Fibroblast of skin of abdomen (primary cell): ENCODE measurements around the gene ASXL1.

Source experiments
- DNase-seq: peaks from one replicate; pipeline ENCODE4 v3.0.0-alpha.2; 2013

The ASXL1 gene

GRCh38 chr20:32411955-32412706 lies 54.0 kb downstream of the ASXL1 start:
- DNase-seq = no peak

DNA sequence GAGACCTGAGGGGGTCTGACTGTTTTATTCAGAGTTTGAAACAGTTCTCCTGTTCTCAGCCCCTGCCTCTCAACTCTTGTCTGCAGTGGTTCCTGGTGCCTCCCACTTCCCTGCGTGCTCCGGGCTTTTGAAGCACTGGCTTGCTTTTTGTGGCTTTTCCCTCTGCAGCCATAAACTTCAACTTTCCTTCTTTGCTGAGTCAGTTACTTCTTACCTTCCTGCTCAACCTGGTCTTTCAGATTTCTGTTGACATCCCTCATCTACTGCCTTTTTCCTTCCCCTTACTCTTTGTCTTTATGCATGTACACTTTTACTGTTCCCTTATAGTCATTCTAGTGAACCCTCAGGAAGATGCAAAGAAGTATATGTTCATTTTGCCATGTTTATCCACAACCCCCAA lies 57.4 kb downstream of the ASXL1 start:
- no peak for DNase-seq

DNA sequence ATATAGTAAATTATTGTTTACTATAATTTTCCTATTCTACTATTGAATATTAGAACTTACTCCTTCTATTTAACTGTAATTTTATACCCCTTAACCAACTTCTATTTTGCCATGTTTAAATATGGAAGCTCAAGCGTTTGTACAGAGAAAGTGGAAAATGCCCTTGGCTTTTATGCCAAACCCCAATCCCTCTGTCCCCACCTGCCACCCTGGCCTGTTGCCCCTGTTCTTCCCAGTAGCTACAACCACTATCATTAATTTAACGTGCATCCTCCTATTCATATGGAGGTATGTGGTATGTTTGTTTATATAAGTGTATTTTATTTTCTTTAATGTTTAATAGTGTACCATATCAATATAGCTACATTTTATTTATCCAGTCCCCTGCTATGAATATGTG lies 58.1 kb downstream of the ASXL1 start:
- DNase-seq = no peak

- no peak for DNase-seq
These were observed 60.2 kb downstream of the ASXL1 start for GRCh38 chr20:32418376-32418775.

GRCh38 chr20:32421290-32421689 lies 63.2 kb downstream of the ASXL1 start:
- DNase-seq = no peak

DNA sequence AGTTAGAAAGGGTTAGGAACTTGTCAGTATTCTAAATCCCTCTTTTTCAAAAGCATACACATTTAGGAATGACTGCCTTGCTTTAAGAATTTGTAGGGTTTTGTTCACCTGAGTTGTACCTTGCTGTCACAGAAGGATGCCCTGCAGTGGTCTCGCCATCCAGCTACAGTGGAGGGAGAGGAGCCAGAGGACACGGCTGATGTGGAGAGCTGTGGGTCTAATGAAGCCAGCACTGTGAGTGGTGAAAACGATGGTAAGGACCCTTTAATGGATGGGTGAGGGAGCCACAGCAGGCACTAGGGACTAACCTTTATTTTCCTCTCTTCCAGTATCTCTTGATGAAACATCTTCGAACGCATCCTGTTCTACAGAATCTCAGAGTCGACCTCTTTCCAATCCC lies 69.9 kb downstream of the ASXL1 start:
- DNase-seq = no peak

DNA sequence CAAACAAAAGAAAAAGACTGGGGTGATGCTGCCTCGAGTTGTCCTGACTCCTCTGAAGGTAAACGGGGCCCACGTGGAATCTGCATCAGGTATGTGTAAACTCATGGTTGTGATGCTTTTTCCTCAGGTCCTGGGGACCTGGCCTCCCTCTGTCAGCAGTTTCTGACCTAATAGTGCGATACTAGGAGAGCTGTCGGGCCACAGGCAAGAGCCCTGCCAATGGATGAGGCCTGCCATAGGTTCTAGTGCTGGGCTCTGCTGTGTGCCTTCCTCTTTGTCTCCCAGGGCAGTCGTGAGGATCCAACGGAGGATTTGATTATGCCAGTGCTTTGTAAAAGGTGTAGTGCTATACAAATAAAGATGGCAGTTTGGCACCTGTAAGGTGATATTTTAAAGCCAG lies 71.2 kb downstream of the ASXL1 start:
- no peak for DNase-seq

DNA sequence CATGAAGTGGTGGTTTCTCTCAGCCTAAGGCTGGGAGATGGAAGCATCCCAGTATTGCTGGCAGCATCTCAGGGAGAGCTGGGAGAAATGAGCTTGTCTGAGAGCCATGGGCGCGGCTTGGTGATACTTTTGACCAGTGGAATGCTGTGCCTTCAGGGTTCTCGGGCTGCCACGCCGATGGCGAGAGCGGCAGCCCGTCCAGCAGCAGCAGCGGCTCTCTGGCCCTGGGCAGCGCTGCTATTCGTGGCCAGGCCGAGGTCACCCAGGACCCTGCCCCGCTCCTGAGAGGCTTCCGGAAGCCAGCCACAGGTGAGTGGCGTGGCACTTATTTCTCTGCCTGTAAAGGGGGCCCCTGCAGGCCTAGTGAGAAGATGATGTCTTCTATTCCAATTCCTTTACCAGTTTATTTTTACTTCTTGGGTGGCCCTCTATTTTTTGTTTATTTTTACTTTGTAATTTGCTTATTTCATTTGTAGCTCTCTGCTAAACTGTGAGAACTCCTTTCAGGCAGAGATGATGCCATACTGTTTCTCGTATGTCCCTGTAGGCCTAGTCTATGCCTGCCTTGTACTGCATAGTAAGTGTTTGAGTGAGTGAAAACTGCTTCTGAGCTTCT lies 71.7 kb downstream of the ASXL1 start:
- DNase-seq = no peak

GRCh38 chr20:32431457-32431856 lies 73.3 kb downstream of the ASXL1 start:
- DNase-seq = no peak

DNA sequence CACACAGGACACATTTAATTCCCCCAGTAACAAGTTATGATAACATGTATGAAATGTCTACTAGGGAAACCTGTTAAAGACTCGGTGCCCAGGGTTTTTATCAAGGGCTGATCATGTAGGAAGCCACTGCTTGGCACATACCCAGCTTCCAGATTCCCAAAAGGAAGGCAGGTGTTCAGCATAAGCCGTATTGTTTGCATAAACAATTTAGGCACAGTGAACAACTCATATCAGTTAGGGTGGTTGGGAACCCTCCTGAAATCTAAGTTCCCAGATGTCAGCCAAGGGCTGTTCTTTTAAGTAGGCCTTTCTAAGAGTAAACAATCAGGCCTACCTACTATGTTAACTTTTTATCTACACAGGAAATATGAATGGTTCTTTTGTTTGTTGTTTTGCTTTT lies 74.1 kb downstream of the ASXL1 start:
- no peak for DNase-seq

GRCh38 chr20:32433311-32434021 lies 75.3 kb downstream of the ASXL1 start:
- no peak for DNase-seq

GRCh38 chr20:32434434-32434833 lies 76.3 kb downstream of the ASXL1 start:
- DNase-seq = no peak

DNA sequence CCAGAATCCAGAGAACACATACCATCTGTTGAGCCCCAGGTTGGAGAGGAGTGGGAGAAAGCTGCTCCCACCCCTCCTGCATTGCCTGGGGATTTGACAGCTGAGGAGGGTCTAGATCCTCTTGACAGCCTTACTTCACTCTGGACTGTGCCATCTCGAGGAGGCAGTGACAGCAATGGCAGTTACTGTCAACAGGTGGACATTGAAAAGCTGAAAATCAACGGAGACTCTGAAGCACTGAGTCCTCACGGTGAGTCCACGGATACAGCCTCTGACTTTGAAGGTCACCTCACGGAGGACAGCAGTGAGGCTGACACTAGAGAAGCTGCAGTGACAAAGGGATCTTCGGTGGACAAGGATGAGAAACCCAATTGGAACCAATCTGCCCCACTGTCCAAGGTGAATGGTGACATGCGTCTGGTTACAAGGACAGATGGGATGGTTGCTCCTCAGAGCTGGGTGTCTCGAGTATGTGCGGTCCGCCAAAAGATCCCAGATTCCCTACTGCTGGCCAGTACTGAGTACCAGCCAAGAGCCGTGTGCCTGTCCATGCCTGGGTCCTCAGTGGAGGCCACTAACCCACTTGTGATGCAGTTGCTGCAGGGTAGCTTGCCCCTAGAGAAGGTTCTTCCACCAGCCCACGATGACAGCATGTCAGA lies 77.4 kb downstream of the ASXL1 start:
- DNase-seq = no peak

DNA sequence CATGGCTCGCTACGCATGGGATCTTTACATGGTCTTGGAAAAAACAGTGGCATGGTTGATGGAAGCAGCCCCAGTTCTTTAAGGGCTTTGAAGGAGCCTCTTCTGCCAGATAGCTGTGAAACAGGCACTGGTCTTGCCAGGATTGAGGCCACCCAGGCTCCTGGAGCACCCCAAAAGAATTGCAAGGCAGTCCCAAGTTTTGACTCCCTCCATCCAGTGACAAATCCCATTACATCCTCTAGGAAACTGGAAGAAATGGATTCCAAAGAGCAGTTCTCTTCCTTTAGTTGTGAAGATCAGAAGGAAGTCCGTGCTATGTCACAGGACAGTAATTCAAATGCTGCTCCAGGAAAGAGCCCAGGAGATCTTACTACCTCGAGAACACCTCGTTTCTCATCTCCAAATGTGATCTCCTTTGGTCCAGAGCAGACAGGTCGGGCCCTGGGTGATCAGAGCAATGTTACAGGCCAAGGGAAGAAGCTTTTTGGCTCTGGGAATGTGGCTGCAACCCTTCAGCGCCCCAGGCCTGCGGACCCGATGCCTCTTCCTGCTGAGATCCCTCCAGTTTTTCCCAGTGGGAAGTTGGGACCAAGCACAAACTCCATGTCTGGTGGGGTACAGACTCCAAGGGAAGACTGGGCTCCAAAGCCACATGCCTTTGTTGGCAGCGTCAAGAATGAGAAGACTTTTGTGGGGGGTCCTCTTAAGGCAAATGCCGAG lies 78.2 kb downstream of the ASXL1 start:
- no peak for DNase-seq

DNA sequence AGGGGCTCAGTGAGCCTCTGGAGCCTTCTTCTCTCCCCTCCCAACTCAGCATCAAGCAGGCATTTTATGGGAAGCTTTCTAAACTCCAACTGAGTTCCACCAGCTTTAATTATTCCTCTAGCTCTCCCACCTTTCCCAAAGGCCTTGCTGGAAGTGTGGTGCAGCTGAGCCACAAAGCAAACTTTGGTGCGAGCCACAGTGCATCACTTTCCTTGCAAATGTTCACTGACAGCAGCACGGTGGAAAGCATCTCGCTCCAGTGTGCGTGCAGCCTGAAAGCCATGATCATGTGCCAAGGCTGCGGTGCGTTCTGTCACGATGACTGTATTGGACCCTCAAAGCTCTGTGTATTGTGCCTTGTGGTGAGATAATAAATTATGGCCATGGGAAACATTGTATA lies 78.8 kb downstream of the ASXL1 start:
- DNase-seq = no peak

GRCh38 chr20:32437391-32438074 lies 79.4 kb downstream of the ASXL1 start:
- DNase-seq = no peak

DNA sequence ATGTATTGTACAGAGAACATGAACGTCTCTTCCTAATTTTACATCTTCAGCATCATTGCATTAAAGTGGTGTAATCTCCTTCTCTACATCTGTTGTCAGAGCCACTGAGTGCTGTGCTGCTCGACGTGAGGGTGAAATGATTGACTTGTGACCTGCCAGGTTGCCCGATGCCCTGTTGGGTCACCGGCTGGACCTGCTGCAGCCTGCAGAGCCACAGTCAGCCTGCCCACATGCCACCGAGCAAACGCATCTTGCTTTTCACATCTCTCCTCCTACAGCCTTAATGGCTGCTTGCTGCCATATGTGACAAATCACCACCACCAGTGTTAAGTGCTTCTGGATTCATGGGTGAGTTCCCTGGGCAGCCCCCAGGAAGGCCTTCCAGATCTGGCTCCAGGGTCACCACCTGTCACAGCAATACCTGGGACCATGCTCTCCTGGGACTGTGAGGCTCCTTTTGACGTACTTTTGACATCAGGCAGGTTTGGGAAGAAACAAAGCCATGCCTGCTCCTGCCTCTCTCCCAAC lies 80.3 kb downstream of the ASXL1 start:
- DNase-seq = no peak

GRCh38 chr20:32439132-32439829 lies 81.2 kb downstream of the ASXL1 start:
- peak; percentile 87 for DNase-seq

- no peak for DNase-seq
These were observed 82.1 kb downstream of the ASXL1 start for GRCh38 chr20:32440069-32440757.

DNA sequence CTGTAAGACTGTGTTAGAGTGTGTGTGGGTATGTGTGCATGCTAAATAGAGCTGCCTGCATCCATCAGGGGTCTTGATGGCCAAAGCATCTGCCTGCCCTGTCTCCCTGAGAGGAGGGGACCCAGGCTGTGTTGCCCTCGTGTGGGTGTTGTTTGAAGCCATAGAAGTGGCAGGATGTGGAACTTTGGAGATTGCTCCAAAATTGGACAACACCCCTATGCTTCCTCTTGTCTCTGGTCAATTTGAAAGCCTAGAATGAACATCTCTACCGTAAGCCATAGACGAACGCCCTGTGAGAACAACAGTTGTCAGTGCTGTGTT lies 82.6 kb downstream of the ASXL1 start:
- DNase-seq = no peak

- DNase-seq = no peak
These were observed 83.5 kb downstream of the ASXL1 start for GRCh38 chr20:32441638-32442037.
